K562 (cell line): ENCODE measurements around the gene C1orf21. TPM values are rescaled to one million over a fixed set of nuclear protein-coding genes. Genes with fewer than 3 reads are reported as not detected.

Source experiments
- ATAC-seq: fragments of 200-7000 bp; cut with Tn5 transposase; 3 replicates; pipeline ENCODE4 v1.9.1; 2020; ENCODE audit warnings: moderate library complexity
- BruUV-seq: library from RNA; stranded (reverse); fragments of 400-500 nt; replicated peaks from 2 replicates; lab custom pipeline; 2021; lab: Mats Ljungman, UMichigan
- CTCF ChIA-PET: fragments of 300-600 bp; formaldehyde crosslinking; extraction: SDS; loops from one replicate; lab custom pipeline; 2021; ENCODE audit warnings: low intra/inter-chr PET ratio; lab: Yijun Ruan, JAX
- POLR2A ChIA-PET: fragments of 300-600, 350-650 bp; sonication (Branson Sonifier 250); formaldehyde crosslinking; extraction: SDS; loops from one replicate; lab custom pipeline; 2021; ENCODE audit warnings: antibody characterized with exemption, inconsistent platforms; lab: Yijun Ruan, JAX
- DNase-seq, 4 experiments: peaks; one replicate each; pipeline versions ENCODE4 v3.0.0 to v3.0.0-alpha.2; 2011 to 2018; ENCODE audit warnings: low spot score in 3 of 4, mixed read lengths in 3 of 4; ENCODE audit errors: extremely low read depth in 1 of 4
- FAIRE-seq: peaks from 2 replicates; lab custom pipeline; 2011; peaks lifted over from hg19 to GRCh38; lab: Jason Lieb, UNC
- H2AFZ ChIP-seq: 2 replicates; pipeline ENCODE4 v1.6.0; 2011; ENCODE audit warnings: low read depth, low read length, control low read depth, inconsistent platforms
- H3K27ac ChIP-seq: fragments of 200-600 bp; 3 replicates; pipeline ENCODE4 v1.8.0; 2011; ENCODE audit warnings: low read depth, mild to moderate bottlenecking, control low read depth, inconsistent platforms, low read length, moderate library complexity, mixed read lengths; ENCODE audit errors: extremely low read depth
- H3K27me3 ChIP-seq, 2 experiments: fragments of 300-600 bp in 1 of 2; 2 replicates in 1 of 2; 3 replicates in 1 of 2; pipeline versions ENCODE4 v1.6.0 to v1.8.0; 2011; ENCODE audit warnings: inconsistent platforms in 2 of 2, low read length in 2 of 2, mild to moderate bottlenecking in 1 of 2, mixed read lengths in 1 of 2, moderate library complexity in 1 of 2; ENCODE audit not compliant: control insufficient read depth in 2 of 2, insufficient read depth in 2 of 2
- H3K36me3 ChIP-seq: fragments of 300-600 bp; 3 replicates; pipeline ENCODE4 v1.8.0; 2011; ENCODE audit warnings: mild to moderate bottlenecking, low read length, inconsistent platforms; ENCODE audit not compliant: control insufficient read depth, insufficient read depth
- H3K4me1 ChIP-seq, 2 experiments: fragments of 200-600 bp in 1 of 2; replicated peaks in 1 of 2; 2 replicates in 1 of 2; 3 replicates in 1 of 2; pipeline versions ENCODE4 v1.5.1 to v1.8.0; 2011; ENCODE audit warnings: inconsistent platforms in 2 of 2, low read length in 2 of 2, mild to moderate bottlenecking in 1 of 2, mixed read lengths in 1 of 2, moderate library complexity in 1 of 2; ENCODE audit not compliant: control insufficient read depth in 2 of 2, insufficient read depth in 2 of 2
- H3K4me2 ChIP-seq: 2 replicates; pipeline ENCODE4 v1.6.1; 2011; ENCODE audit warnings: low read length, control low read depth, inconsistent platforms, mixed read lengths; ENCODE audit not compliant: insufficient read depth
- H3K4me3 ChIP-seq: fragments of 200-600 bp; sonication (generic), shearing (Covaris generic); 2 replicates; pipeline ENCODE4 v1.5.1; 2016; ENCODE audit warnings: control low read depth, inconsistent platforms
- H3K79me2 ChIP-seq: fragments of 200-600 bp; 3 replicates; pipeline ENCODE4 v1.8.0; 2011; ENCODE audit warnings: low read length, inconsistent platforms; ENCODE audit not compliant: control insufficient read depth, insufficient read depth
- H3K9ac ChIP-seq, 2 experiments: 2 replicates each; pipeline versions ENCODE4 v1.6.0 to v1.6.1; 2011; ENCODE audit warnings: low read depth in 2 of 2, low read length in 2 of 2, control low read depth in 1 of 2, inconsistent platforms in 1 of 2, mild to moderate bottlenecking in 1 of 2, mixed read lengths in 1 of 2; ENCODE audit not compliant: insufficient read depth in 1 of 2
- H3K9me1 ChIP-seq: one replicate; pipeline ENCODE4 v1.6.0; 2011; ENCODE audit warnings: inconsistent platforms, mild to moderate bottlenecking, low read length, moderate library complexity; ENCODE audit not compliant: control insufficient read depth, insufficient read depth
- H3K9me3 ChIP-seq: replicated peaks from 2 replicates; pipeline ENCODE4 v1.5.1; 2011; ENCODE audit warnings: low read depth, low read length, inconsistent platforms; ENCODE audit not compliant: control insufficient read depth, insufficient read depth
- H4K20me1 ChIP-seq: replicated peaks from 2 replicates; pipeline ENCODE4 v1.6.1; 2011; ENCODE audit warnings: low read length, inconsistent platforms, mixed read lengths; ENCODE audit not compliant: control insufficient read depth, insufficient read depth
- NFRKB ChIP-seq: fragments of 450-650 bp; IDR thresholded peaks from 2 replicates; pipeline ENCODE4 v1.6.1; 2016; ENCODE audit warnings: low read depth
- PML ChIP-seq: IDR thresholded peaks from 2 replicates; pipeline ENCODE4 v1.6.1; 2012; ENCODE audit warnings: low read length, inconsistent platforms
- U2AF2 ChIP-seq: fragments of 200-400 bp; formaldehyde crosslinking; optimal IDR thresholded peaks from 2 replicates; pipeline ENCODE3; 2017; ENCODE audit warnings: low read depth, mild to moderate bottlenecking, low read length
- ZC3H8 ChIP-seq: fragments of 450-650 bp; IDR thresholded peaks from 2 replicates; pipeline ENCODE4 v1.6.1; 2017
- ZNF280A ChIP-seq: fragments of 450-650 bp; IDR thresholded peaks from 2 replicates; pipeline ENCODE4 v1.6.1; 2018; ENCODE audit warnings: mild to moderate bottlenecking, low read depth; ENCODE audit not compliant: partially characterized antibody
- ZNF830 ChIP-seq: fragments of 250-450 bp; sonication (Bioruptor Pico); IDR thresholded peaks from 2 replicates; pipeline ENCODE4 v1.5.0; 2021; ENCODE audit warnings: mild to moderate bottlenecking
- ZZZ3 ChIP-seq: fragments of 450-650 bp; IDR thresholded peaks from 2 replicates; pipeline ENCODE4 v1.6.1; 2016; ENCODE audit warnings: antibody characterized with exemption, mild to moderate bottlenecking, moderate library complexity
- WGBS: fragments of 100-300 bp; shearing (Covaris generic); methylation state at CpG from one replicate; pipeline ENCODE4 v1.1.6; 2016; ENCODE audit warnings: low coverage, mixed read lengths; ENCODE audit not compliant: insufficient coverage; ENCODE audit errors: missing lambda C conversion rate; 5-methylcytosine and 5-hydroxymethylcytosine counted together
- in situ Hi-C: fragments of 300-500 bp; cut with MboI; formaldehyde crosslinking; loops from 4 replicates; pipeline ENCODE4 v1.15.0; 2018; ENCODE audit warnings: inconsistent platforms, mixed read lengths
- intact Hi-C: fragments of 100-400 bp; cut with micrococcal nuclease; formaldehyde crosslinking; loops from 2 replicates; pipeline ENCODE4 v1.14.2; 2022
- polyA plus RNA-seq, 8 experiments: library from polyadenylated mRNA; depleted of rRNA in 4 of 8; stranded (reverse) in 5 of 8; unstranded in 3 of 8; fragments of >200 nt; fragmentation: Nextera tagmentation in 2 of 8; fragmentation: Illumina TruSeq in 1 of 8; extraction: Ambion mirVana in 2 of 8; extraction: Trizol in 1 of 8; gene quantifications; 2 replicates each; pipeline versions ENCODE4 v1.2.1 to v1.2.3, GENCODE V29; 2011 to 2014; ENCODE audit warnings: inconsistent platforms in 1 of 8, missing spikeins in 1 of 8
- total RNA-seq, 7 experiments: library from RNA; depleted of rRNA in 6 of 7; stranded (reverse); fragments of >200 nt in 6 of 7; fragmentation: Illumina TruSeq in 2 of 7; extraction: Trizol in 2 of 7; gene quantifications; 2 replicates each; pipeline versions ENCODE4 v1.2.1 to v1.2.3, GENCODE V29; 2011 to 2021; ENCODE audit warnings: low replicate concordance in 1 of 7
- TF ChIP-seq, protein P1 (sequence below), 2 experiments: fragments of 250-450 bp in 1 of 2; fragments of 450-650 bp in 1 of 2; sonication (Bioruptor Pico) in 1 of 2; IDR thresholded peaks; 2 replicates each; pipeline versions ENCODE4 v1.6.1 to v1.8.0; 2016 to 2021; ENCODE audit warnings: mild to moderate bottlenecking in 2 of 2, moderate library complexity in 2 of 2, missing compliant biosample characterization in 1 of 2, missing genetic modification characterization in 1 of 2

The C1orf21 gene
- total and polyA plus RNA-seq, 9 of the 15 experiments (the other 6 are each of a cell fraction or from before 2014, with no cell fraction given) = under 0.01 to 0.31 (median 0.07) TPM

DNA sequence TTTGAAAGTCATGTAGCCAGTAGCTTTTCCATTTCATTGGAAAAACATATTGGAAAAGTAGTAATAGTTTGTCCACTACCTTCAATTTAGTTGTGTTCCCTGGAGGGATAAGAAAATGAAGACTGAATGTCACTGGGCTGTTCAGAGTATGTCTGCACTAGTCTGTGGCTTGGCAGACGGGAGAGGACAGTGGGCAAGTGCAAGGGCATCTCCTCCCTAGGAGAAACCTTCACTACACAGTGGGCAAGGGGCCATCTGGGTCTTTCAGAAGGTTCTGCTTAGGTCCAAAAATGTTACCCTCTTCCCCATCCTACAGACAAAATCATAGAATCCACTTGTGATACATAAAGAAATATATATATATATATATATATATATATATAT lies 118.1 kb downstream of the C1orf21 start:
- ATAC-seq = no peak
- H3K9me1 ChIP-seq = no peaks in the 10 kb centered on the region
- FAIRE-seq = no peak
- H3K9me3 ChIP-seq = no peaks in the 10 kb centered on the region
- no peak overlapping the region for H3K9ac ChIP-seq
- H3K36me3 ChIP-seq = no peaks in the 10 kb centered on the region
- no peak for DNase-seq
- TF ChIP-seq NFRKB (no peak), U2AF2 (no peak), ZNF280A (no peak), ZNF830 (CRISPR knock-in tag) (no peak), ZZZ3 (no peak), PML (no peak), ZC3H8 (no peak)
- TF ChIP-seq, protein P1, sequence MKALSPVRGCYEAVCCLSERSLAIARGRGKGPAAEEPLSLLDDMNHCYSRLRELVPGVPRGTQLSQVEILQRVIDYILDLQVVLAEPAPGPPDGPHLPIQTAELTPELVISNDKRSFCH (CRISPR knock-in tag; IDR thresholded peaks at IDR 0.05) = no peak
- TF ChIP-seq, protein P1 (tag; IDR thresholded peaks at IDR 0.05) = no peak
- in situ Hi-C loops = no loop called here
- H4K20me1 ChIP-seq = no peaks in the 10 kb centered on the region
- H3K4me1 ChIP-seq = no peaks in the 10 kb centered on the region
- no peaks in the 10 kb centered on the region for H3K79me2 ChIP-seq
- ChIA-PET POLR2A (no interaction called here), CTCF (no interaction called here)
- BruUV-seq = no TSS peak
- no peak overlapping the region for H2AFZ ChIP-seq
- peaks cover 0 to 4% of the 10 kb centered on the region in 2 experiments; a peak in 2 of 5 replicates for H3K27me3 ChIP-seq
- H3K4me2 ChIP-seq = no peak overlapping the region
- H3K4me3 ChIP-seq = no peak overlapping the region
- intact Hi-C loops = no loop called here
- no peak overlapping the region for H3K27ac ChIP-seq
- 0% methylated on average over 1 of the region's 1 CpG for WGBS
